Measurements from ENCODE around the gene SCN9A.

The SCN9A gene

DNA sequence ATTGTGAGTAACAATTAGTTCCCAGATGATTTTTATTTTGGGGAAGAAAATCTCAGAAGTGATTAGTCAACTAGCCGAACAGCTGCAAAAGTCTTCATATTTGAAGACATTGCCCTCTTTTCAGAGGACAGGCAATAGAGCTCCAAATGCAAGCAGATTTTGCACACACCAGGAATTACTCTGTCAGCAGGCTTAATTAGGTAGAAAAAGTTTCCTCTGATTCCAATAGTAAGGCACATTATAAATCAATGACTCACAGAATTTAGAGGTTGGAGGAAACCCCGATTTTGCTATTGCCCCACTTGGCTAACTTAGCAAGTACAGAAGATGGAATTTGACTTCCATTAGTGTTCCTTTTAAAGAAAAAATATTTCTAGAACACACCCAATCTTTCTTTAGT lies 217.2 kb downstream of the SCN9A start:
- Histone ChIP-seq H3K9me2 (ENCODE audit: low read depth, low read length) (no peaks in the 10 kb centered on the region), H2AFZ (ENCODE audit: low read length) (no peak overlapping the region), H3F3A (ENCODE audit: insufficient read depth, low read length) (no peaks in the 10 kb centered on the region), H3K36me3 (ENCODE audit: insufficient read depth, low read length) (no peaks in the 10 kb centered on the region), H3K9me3 (ENCODE audit: low read length) (no peaks in the 10 kb centered on the region), H3K27ac (ENCODE audit: low read depth, low read length, poor library complexity, severe bottlenecking) (no peak overlapping the region), H3K4me2 (ENCODE audit: low read length) (no peak overlapping the region), H3K27me3 (ENCODE audit: insufficient read depth, low read length) (no peaks in the 10 kb centered on the region; the same call in 1 of the 2 replicates), H3K9ac (ENCODE audit: low read length) (no peak overlapping the region), H3K79me2 (ENCODE audit: insufficient read depth, low read length) (no peaks in the 10 kb centered on the region), H3K4me1 (ENCODE audit: insufficient read depth, low read length, severe bottlenecking) (no peaks in the 10 kb centered on the region), H4K20me1 (ENCODE audit: insufficient read depth, low read length) (no peaks in the 10 kb centered on the region), H3K4me3 (ENCODE audit: low read depth, low read length, poor library complexity, severe bottlenecking) (no peak overlapping the region)
- TF ChIP-seq, protein P1, sequence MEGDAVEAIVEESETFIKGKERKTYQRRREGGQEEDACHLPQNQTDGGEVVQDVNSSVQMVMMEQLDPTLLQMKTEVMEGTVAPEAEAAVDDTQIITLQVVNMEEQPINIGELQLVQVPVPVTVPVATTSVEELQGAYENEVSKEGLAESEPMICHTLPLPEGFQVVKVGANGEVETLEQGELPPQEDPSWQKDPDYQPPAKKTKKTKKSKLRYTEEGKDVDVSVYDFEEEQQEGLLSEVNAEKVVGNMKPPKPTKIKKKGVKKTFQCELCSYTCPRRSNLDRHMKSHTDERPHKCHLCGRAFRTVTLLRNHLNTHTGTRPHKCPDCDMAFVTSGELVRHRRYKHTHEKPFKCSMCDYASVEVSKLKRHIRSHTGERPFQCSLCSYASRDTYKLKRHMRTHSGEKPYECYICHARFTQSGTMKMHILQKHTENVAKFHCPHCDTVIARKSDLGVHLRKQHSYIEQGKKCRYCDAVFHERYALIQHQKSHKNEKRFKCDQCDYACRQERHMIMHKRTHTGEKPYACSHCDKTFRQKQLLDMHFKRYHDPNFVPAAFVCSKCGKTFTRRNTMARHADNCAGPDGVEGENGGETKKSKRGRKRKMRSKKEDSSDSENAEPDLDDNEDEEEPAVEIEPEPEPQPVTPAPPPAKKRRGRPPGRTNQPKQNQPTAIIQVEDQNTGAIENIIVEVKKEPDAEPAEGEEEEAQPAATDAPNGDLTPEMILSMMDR (IDR thresholded peaks at IDR 0.05; ENCODE audit: low read length), result no peak
- TF ChIP-seq EZH2 (IDR thresholded peaks at IDR 0.05; ENCODE audit: borderline replicate concordance, low read length), result no peak

DNA sequence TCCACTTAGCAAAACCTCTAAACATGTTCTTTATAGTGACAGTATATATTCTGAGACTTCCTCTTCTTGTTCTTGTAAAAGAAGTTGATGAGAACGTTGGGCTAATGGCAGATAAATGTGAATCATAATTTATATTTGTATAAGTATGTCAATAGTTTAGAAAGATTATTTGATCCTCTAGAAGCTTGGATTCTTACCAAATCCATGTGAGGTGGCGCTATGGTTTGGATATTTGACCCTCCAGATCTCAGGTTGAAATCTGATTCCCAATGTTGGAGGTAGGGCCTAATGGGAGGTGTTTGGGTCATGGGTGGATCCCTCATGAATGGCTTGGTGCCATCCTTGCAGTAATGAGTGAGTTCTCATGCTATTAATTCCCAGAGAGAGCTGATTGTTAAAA lies 218.2 kb downstream of the SCN9A start:
- Histone ChIP-seq H3F3A (ENCODE audit: insufficient read depth, low read length) (no peaks in the 10 kb centered on the region), H3K4me3 (ENCODE audit: low read depth, low read length, poor library complexity, severe bottlenecking) (no peak overlapping the region), H3K9me3 (ENCODE audit: low read length) (no peaks in the 10 kb centered on the region), H3K4me1 (ENCODE audit: insufficient read depth, low read length, severe bottlenecking) (no peaks in the 10 kb centered on the region), H3K27ac (ENCODE audit: low read depth, low read length, poor library complexity, severe bottlenecking) (no peak overlapping the region), H2AFZ (ENCODE audit: low read length) (no peak overlapping the region), H3K79me2 (ENCODE audit: insufficient read depth, low read length) (no peaks in the 10 kb centered on the region), H4K20me1 (ENCODE audit: insufficient read depth, low read length) (no peaks in the 10 kb centered on the region), H3K4me2 (ENCODE audit: low read length) (no peak overlapping the region), H3K9ac (ENCODE audit: low read length) (no peak overlapping the region), H3K9me2 (ENCODE audit: low read depth, low read length) (no peaks in the 10 kb centered on the region), H3K36me3 (ENCODE audit: insufficient read depth, low read length) (no peaks in the 10 kb centered on the region), H3K27me3 (ENCODE audit: insufficient read depth, low read length) (no peaks in the 10 kb centered on the region; the same call in 1 of the 2 replicates)
- TF ChIP-seq, protein P1 (IDR thresholded peaks at IDR 0.05; ENCODE audit: low read length), result no peak
- TF ChIP-seq EZH2 (IDR thresholded peaks at IDR 0.05; ENCODE audit: borderline replicate concordance, low read length), result no peak

DNA sequence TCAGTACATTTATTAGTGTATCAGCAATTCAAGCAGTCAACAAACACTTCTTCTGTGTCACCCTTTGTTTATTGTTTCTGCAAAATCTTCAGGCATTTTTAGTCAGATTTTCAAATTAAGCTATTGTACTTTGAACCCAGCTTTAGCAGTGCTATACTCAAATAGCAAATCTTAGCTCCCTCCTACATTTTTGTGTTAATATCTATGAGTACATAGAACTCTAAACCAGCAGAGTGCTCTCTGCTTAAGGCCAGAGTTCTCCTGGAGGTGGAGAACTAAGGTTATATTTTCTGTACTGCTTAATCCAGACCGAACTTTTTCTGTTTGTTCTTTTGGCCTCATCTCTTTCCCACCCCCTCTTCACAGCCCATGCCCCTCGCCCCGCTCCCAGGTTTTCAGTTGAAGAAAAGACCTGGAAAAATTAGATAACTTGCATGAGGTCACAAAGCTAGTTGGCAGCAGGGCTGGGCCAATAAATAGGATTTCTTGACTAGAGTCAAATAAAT lies 218.7 kb downstream of the SCN9A start:
- Histone ChIP-seq H3K36me3 (ENCODE audit: insufficient read depth, low read length) (no peaks in the 10 kb centered on the region), H3K79me2 (ENCODE audit: insufficient read depth, low read length) (no peaks in the 10 kb centered on the region), H3K27ac (ENCODE audit: low read depth, low read length, poor library complexity, severe bottlenecking) (no peak overlapping the region), H3K9me3 (ENCODE audit: low read length) (no peaks in the 10 kb centered on the region), H3K4me1 (ENCODE audit: insufficient read depth, low read length, severe bottlenecking) (no peaks in the 10 kb centered on the region), H2AFZ (ENCODE audit: low read length) (no peak overlapping the region), H3K9ac (ENCODE audit: low read length) (no peak overlapping the region), H3K4me3 (ENCODE audit: low read depth, low read length, poor library complexity, severe bottlenecking) (no peak overlapping the region), H3K27me3 (ENCODE audit: insufficient read depth, low read length) (no peaks in the 10 kb centered on the region; the same call in 1 of the 2 replicates), H3K4me2 (ENCODE audit: low read length) (no peak overlapping the region), H3F3A (ENCODE audit: insufficient read depth, low read length) (no peaks in the 10 kb centered on the region), H4K20me1 (ENCODE audit: insufficient read depth, low read length) (no peaks in the 10 kb centered on the region), H3K9me2 (ENCODE audit: low read depth, low read length) (no peaks in the 10 kb centered on the region)
- TF ChIP-seq, protein P1 (IDR thresholded peaks at IDR 0.05; ENCODE audit: low read length), result no peak
- TF ChIP-seq EZH2 (IDR thresholded peaks at IDR 0.05; ENCODE audit: borderline replicate concordance, low read length), result no peak
